Keratinocyte (primary cell): ENCODE data around the gene TAMALIN.

Source experiments
- EZH2 ChIP-seq: IDR thresholded peaks from one replicate; pipeline ENCODE4 v1.6.1; 2012; ENCODE audit warnings: inconsistent platforms, mild to moderate bottlenecking, low read length, moderate library complexity
- TF ChIP-seq, protein P1 (sequence below), 3 experiments: IDR thresholded peaks in 1 of 3; conservative IDR thresholded peaks in 1 of 3; optimal IDR thresholded peaks in 1 of 3; 2 replicates in 2 of 3; 3 replicates in 1 of 3; pipeline versions ENCODE3 to v1.5.1; 2011; ENCODE audit warnings: low read length in 3 of 3, mild to moderate bottlenecking in 3 of 3, moderate library complexity in 2 of 3, control low read depth in 1 of 3, inconsistent platforms in 1 of 3; ENCODE audit not compliant: insufficient read depth in 2 of 3; ENCODE audit errors: extremely low read depth in 1 of 3

GRCh38 chr12:52020539-52021336 lies 14.0 kb downstream of the TAMALIN start:
- TF ChIP-seq, protein P1, sequence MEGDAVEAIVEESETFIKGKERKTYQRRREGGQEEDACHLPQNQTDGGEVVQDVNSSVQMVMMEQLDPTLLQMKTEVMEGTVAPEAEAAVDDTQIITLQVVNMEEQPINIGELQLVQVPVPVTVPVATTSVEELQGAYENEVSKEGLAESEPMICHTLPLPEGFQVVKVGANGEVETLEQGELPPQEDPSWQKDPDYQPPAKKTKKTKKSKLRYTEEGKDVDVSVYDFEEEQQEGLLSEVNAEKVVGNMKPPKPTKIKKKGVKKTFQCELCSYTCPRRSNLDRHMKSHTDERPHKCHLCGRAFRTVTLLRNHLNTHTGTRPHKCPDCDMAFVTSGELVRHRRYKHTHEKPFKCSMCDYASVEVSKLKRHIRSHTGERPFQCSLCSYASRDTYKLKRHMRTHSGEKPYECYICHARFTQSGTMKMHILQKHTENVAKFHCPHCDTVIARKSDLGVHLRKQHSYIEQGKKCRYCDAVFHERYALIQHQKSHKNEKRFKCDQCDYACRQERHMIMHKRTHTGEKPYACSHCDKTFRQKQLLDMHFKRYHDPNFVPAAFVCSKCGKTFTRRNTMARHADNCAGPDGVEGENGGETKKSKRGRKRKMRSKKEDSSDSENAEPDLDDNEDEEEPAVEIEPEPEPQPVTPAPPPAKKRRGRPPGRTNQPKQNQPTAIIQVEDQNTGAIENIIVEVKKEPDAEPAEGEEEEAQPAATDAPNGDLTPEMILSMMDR (optimal IDR thresholded peaks at IDR 0.05 in 1 of 3, IDR thresholded peaks at IDR 0.05 in 1 of 3, conservative IDR thresholded peaks at IDR 0.05 in 1 of 3; ENCODE audit: extremely low read depth in 1 of 3, insufficient read depth in 2 of 3, low read length in 3 of 3) = peak; percentile 66 to 82 (median 78)
- TF ChIP-seq EZH2 = no peak
